HFFc6 (cell line): ENCODE data around the gene CYP27B1. TPM values are rescaled to one million over a fixed set of nuclear protein-coding genes. Genes with fewer than 3 reads are reported as not detected.
A peak's percentile ranks its signal among the peaks of the same experiment; 100 is the strongest.

Experiments used
- DNase-seq: peaks from one replicate; pipeline ENCODE4 v3.0.0-alpha.2; 2018
- H3K27ac Mint-ChIP-seq: 2 replicates; pipeline ENCODE4 v1.8.0; 2020; ENCODE audit warnings: mild to moderate bottlenecking, mixed read lengths
- H3K27me3 Mint-ChIP-seq: 2 replicates; pipeline ENCODE4 v1.8.0; 2021; ENCODE audit warnings: mild to moderate bottlenecking, moderate library complexity, mixed read lengths; ENCODE audit not compliant: insufficient read depth
- H3K36me3 Mint-ChIP-seq: 2 replicates; pipeline ENCODE4 v1.8.0; 2021; ENCODE audit warnings: low read depth, mixed read lengths
- H3K4me1 Mint-ChIP-seq: 2 replicates; pipeline ENCODE4 v1.8.0; 2020; ENCODE audit warnings: low read depth, mixed read lengths
- H3K4me3 Mint-ChIP-seq: 2 replicates; pipeline ENCODE4 v1.8.0; 2020; ENCODE audit warnings: mild to moderate bottlenecking, moderate library complexity, mixed read lengths
- H3K9me3 Mint-ChIP-seq: 2 replicates; pipeline ENCODE4 v1.8.0; 2020; ENCODE audit warnings: mild to moderate bottlenecking, mixed read lengths
- CTCF ChIP-seq: fragments of 200-600 bp; sonication (generic); IDR thresholded peaks from 2 replicates; pipeline ENCODE4 v1.5.0; 2021; ENCODE audit warnings: antibody characterized with exemption, mild to moderate bottlenecking
- total RNA-seq, 6 experiments: library from RNA; stranded (reverse); fragmentation: NEBNext Ultra II Directional; extraction: Animal tissue kit (Norgen Biotek cat#: 25700); gene quantifications; 2 replicates in 1 of 6; 3 replicates in 5 of 6; pipeline ENCODE4 v1.2.3, GENCODE V29; 2021

CYP27B1 gene
- total RNA-seq, 6 experiments from 2014 or later = 0.57 to 1.8 (median 0.96) TPM

- Mint-ChIP-seq H3K4me1 (peaks cover 34% of the 10 kb centered on the region), H3K36me3 (no peaks in the 10 kb centered on the region), H3K9me3 (no peaks in the 10 kb centered on the region), H3K27ac (no peak overlapping the region), H3K27me3 (peaks cover 36% of the 10 kb centered on the region), H3K4me3 (no peak overlapping the region)
- peak; percentile 64 for TF ChIP-seq CTCF
- DNase-seq = no peak
Observed at GRCh38 chr12:57737467-57738460, 29.1 kb downstream of the CYP27B1 start.

- no peaks in the 10 kb centered on the region for H3K36me3 Mint-ChIP-seq
- H3K9me3 Mint-ChIP-seq = no peaks in the 10 kb centered on the region
- no peak for TF ChIP-seq CTCF
- peak overlapping the region; percentile 73 for H3K4me3 Mint-ChIP-seq
- H3K27me3 Mint-ChIP-seq = peaks cover 31% of the 10 kb centered on the region
- no peak overlapping the region for H3K27ac Mint-ChIP-seq
- peaks cover 34% of the 10 kb centered on the region for H3K4me1 Mint-ChIP-seq
- DNase-seq = no peak
Observed at GRCh38 chr12:57736741-57737466, 30.0 kb downstream of the CYP27B1 start.

GRCh38 chr12:57735952-57736740 lies 30.7 kb downstream of the CYP27B1 start:
- peak overlapping the region; percentile 59; the same call in 1 of the 2 replicates for H3K27ac Mint-ChIP-seq

GRCh38 chr12:57735198-57735855 lies 31.6 kb downstream of the CYP27B1 start:
- Mint-ChIP-seq H3K4me1 (peaks cover 34% of the 10 kb centered on the region), H3K9me3 (no peaks in the 10 kb centered on the region), H3K36me3 (no peaks in the 10 kb centered on the region), H3K27me3 (peaks cover 21% of the 10 kb centered on the region), H3K4me3 (peak overlapping the region; percentile 42; the same call in 1 of the 2 replicates), H3K27ac (peak overlapping the region; percentile 59)
- TF ChIP-seq CTCF = no peak
- DNase-seq = no peak

More at GRCh38 chr12:57735952-57736740, 30.7 kb downstream of the CYP27B1 start:
- peak; percentile 52 for TF ChIP-seq CTCF
- H3K4me1 Mint-ChIP-seq = peaks cover 34% of the 10 kb centered on the region
- DNase-seq = no peak
- no peaks in the 10 kb centered on the region for H3K9me3 Mint-ChIP-seq
- peak overlapping the region; percentile 73 for H3K4me3 Mint-ChIP-seq
- no peaks in the 10 kb centered on the region for H3K36me3 Mint-ChIP-seq
- H3K27me3 Mint-ChIP-seq = peaks cover 29% of the 10 kb centered on the region
